ENCODE measurements around the gene HBD. TPM values are rescaled to one million over a fixed set of nuclear protein-coding genes. Genes with fewer than 3 reads are reported as not detected.
"Not testable (repeated sequence)": the region's sequence is repeated elsewhere in the genome, so short reads cannot be mapped to it uniquely, and the experiment has no call there.

Gene HBD
- total RNA-seq, 1 donor from 2014 or later: not detected

DNA sequence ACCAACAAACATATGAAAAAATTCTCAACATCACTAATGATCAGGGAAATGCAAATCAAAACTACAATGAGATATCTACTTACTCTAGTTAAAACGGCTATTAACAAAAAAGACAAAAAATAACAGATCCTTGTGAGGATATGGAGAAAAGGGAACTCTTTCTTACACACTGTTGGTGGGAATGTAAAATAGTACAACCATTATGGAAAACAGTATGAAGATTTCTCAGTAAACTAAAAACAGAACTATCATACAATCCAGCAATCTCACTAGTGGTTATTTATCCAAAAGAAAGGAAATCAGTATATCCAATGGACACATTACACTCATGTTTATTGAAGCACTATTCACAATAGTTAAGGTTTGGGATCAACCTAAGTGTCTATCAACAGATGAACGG lies 31.5 kb upstream of the HBD start:
- no peaks in the 10 kb centered on the region for H3K4me1 Mint-ChIP-seq (ENCODE audit: low read depth, unreplicated experiment)
- H3K4me2 ChIP-seq (ENCODE audit: low read length): no peak overlapping the region
- H3K4me3 Mint-ChIP-seq (ENCODE audit: unreplicated experiment): no peak overlapping the region
- no peaks in the 10 kb centered on the region for H3K36me3 Mint-ChIP-seq (ENCODE audit: low read depth, unreplicated experiment)
- FAIRE-seq (no peak), DNase-seq (ENCODE audit: low read depth) (no peak)
- H3K79me2 ChIP-seq (ENCODE audit: insufficient read depth, low read length): no peaks in the 10 kb centered on the region
- H2AFZ ChIP-seq (ENCODE audit: low read depth, low read length): no peak overlapping the region
- no peaks in the 10 kb centered on the region for H4K20me1 ChIP-seq (ENCODE audit: insufficient read depth, low read length)
- no peaks in the 10 kb centered on the region for H3K36me3 ChIP-seq (ENCODE audit: insufficient read depth, low read length)
- H3K9me3 ChIP-seq (ENCODE audit: insufficient read depth, low read depth, low read length): no peaks in the 10 kb centered on the region
- peaks cover 3% of the 10 kb centered on the region for H3K27me3 ChIP-seq (ENCODE audit: insufficient read depth, low read length)
- no peak overlapping the region for H3K27ac Mint-ChIP-seq (ENCODE audit: unreplicated experiment)
- no peaks in the 10 kb centered on the region for H3K4me1 ChIP-seq (ENCODE audit: insufficient read depth, low read length)
- H3K27me3 Mint-ChIP-seq (ENCODE audit: low read depth, unreplicated experiment): no peaks in the 10 kb centered on the region
- TF ChIP-seq, protein P1, sequence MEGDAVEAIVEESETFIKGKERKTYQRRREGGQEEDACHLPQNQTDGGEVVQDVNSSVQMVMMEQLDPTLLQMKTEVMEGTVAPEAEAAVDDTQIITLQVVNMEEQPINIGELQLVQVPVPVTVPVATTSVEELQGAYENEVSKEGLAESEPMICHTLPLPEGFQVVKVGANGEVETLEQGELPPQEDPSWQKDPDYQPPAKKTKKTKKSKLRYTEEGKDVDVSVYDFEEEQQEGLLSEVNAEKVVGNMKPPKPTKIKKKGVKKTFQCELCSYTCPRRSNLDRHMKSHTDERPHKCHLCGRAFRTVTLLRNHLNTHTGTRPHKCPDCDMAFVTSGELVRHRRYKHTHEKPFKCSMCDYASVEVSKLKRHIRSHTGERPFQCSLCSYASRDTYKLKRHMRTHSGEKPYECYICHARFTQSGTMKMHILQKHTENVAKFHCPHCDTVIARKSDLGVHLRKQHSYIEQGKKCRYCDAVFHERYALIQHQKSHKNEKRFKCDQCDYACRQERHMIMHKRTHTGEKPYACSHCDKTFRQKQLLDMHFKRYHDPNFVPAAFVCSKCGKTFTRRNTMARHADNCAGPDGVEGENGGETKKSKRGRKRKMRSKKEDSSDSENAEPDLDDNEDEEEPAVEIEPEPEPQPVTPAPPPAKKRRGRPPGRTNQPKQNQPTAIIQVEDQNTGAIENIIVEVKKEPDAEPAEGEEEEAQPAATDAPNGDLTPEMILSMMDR (IDR thresholded peaks at IDR 0.05; ENCODE audit: insufficient read depth, low read depth, low read length): no peak
- no peak for TF ChIP-seq EZH2 (IDR thresholded peaks at IDR 0.05; ENCODE audit: insufficient read depth, low read length)
- H3K9me3 Mint-ChIP-seq (ENCODE audit: unreplicated experiment): peaks cover 2% of the 10 kb centered on the region
- no peak overlapping the region for H3K27ac ChIP-seq (ENCODE audit: low read depth, low read length)
- no peak overlapping the region for H3K9ac ChIP-seq (ENCODE audit: low read length)
- no peak overlapping the region for H3K4me3 ChIP-seq (ENCODE audit: insufficient read depth, low read depth, low read length)

DNA sequence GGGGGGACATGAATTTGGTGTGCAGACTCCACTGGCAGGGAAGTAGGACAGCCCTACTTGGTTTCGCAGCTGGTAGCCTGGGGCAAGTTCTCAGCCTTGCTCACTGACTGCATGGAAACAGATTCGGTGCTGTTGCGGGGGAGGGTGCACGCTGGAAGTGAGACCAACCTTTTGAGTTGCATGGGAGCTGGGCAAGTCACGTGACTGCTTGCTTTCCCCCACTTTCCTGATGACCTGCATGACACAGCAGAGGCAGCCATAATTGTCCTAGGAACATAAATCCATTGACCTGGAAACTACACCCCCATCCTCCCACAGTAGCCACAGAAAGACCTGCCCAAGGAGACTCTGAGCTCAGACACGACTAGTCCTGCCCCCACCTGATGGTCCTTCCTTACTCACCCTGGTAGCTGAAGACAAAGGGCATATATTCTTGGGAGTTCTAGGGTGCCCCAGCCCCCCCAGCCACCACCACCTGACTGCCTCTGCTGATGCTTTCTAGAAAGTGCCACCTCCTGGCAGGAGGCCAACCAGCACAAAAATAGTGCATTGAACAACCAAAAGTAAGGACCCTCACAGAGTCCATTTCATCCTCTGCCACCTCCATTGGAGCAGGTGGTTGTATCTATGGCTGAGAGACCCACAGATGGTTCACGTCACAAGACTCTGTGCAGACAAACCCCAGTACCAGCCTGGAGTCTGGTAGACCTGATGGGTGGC lies 24.4 kb upstream of the HBD start:
- H4K20me1 ChIP-seq (ENCODE audit: insufficient read depth, low read length): no peaks in the 10 kb centered on the region
- H3K27ac ChIP-seq (ENCODE audit: low read depth, low read length): no peak overlapping the region
- H3K4me3 Mint-ChIP-seq (ENCODE audit: unreplicated experiment): no peak overlapping the region
- no peak overlapping the region for H3K9ac ChIP-seq (ENCODE audit: low read length)
- FAIRE-seq: no peak
- no peak overlapping the region for H3K4me2 ChIP-seq (ENCODE audit: low read length)
- no peaks in the 10 kb centered on the region for H3K27me3 ChIP-seq (ENCODE audit: insufficient read depth, low read length)
- no peak overlapping the region for H2AFZ ChIP-seq (ENCODE audit: low read depth, low read length)
- no peaks in the 10 kb centered on the region for H3K79me2 ChIP-seq (ENCODE audit: insufficient read depth, low read length)
- DNase-seq (ENCODE audit: low read depth): no peak
- H3K4me3 ChIP-seq (ENCODE audit: insufficient read depth, low read depth, low read length): no peak overlapping the region
- no peak for TF ChIP-seq EZH2 (IDR thresholded peaks at IDR 0.05; ENCODE audit: insufficient read depth, low read length)
- TF ChIP-seq, protein P1 (IDR thresholded peaks at IDR 0.05; ENCODE audit: insufficient read depth, low read depth, low read length): no peak
- H3K36me3 Mint-ChIP-seq (ENCODE audit: low read depth, unreplicated experiment): peaks cover 4% of the 10 kb centered on the region
- no peaks in the 10 kb centered on the region for H3K9me3 ChIP-seq (ENCODE audit: insufficient read depth, low read depth, low read length)
- H3K36me3 ChIP-seq (ENCODE audit: insufficient read depth, low read length): no peaks in the 10 kb centered on the region
- no peaks in the 10 kb centered on the region for H3K4me1 ChIP-seq (ENCODE audit: insufficient read depth, low read length)
- no peaks in the 10 kb centered on the region for H3K4me1 Mint-ChIP-seq (ENCODE audit: low read depth, unreplicated experiment)
- H3K27me3 Mint-ChIP-seq (ENCODE audit: low read depth, unreplicated experiment): no peaks in the 10 kb centered on the region
- H3K27ac Mint-ChIP-seq (ENCODE audit: unreplicated experiment): no peak overlapping the region
- peaks cover 7% of the 10 kb centered on the region for H3K9me3 Mint-ChIP-seq (ENCODE audit: unreplicated experiment)

GRCh38 chr11:5257296-5257695 lies 23.0 kb upstream of the HBD start:
- Histone ChIP-seq H3K9me3 (ENCODE audit: insufficient read depth, low read depth, low read length) (no peaks in the 10 kb centered on the region), H3K79me2 (ENCODE audit: insufficient read depth, low read length) (no peaks in the 10 kb centered on the region), H3K4me3 (ENCODE audit: insufficient read depth, low read depth, low read length) (no peak overlapping the region), H3K36me3 (ENCODE audit: insufficient read depth, low read length) (no peaks in the 10 kb centered on the region), H3K27me3 (ENCODE audit: insufficient read depth, low read length) (no peaks in the 10 kb centered on the region), H3K27ac (ENCODE audit: low read depth, low read length) (no peak overlapping the region), H3K4me1 (ENCODE audit: insufficient read depth, low read length) (no peaks in the 10 kb centered on the region), H2AFZ (ENCODE audit: low read depth, low read length) (no peak overlapping the region), H3K4me2 (ENCODE audit: low read length) (no peak overlapping the region), H4K20me1 (ENCODE audit: insufficient read depth, low read length) (no peaks in the 10 kb centered on the region), H3K9ac (ENCODE audit: low read length) (no peak overlapping the region)
- H3K27ac Mint-ChIP-seq (ENCODE audit: unreplicated experiment): no peak overlapping the region
- TF ChIP-seq EZH2 (IDR thresholded peaks at IDR 0.05; ENCODE audit: insufficient read depth, low read length): no peak
- TF ChIP-seq, protein P1 (IDR thresholded peaks at IDR 0.05; ENCODE audit: insufficient read depth, low read depth, low read length): no peak
- H3K9me3 Mint-ChIP-seq (ENCODE audit: unreplicated experiment): peaks cover 5% of the 10 kb centered on the region
- no peak overlapping the region for H3K4me3 Mint-ChIP-seq (ENCODE audit: unreplicated experiment)
- FAIRE-seq (no peak), DNase-seq (ENCODE audit: low read depth) (no peak)
- H3K27me3 Mint-ChIP-seq (ENCODE audit: low read depth, unreplicated experiment): peaks cover 4% of the 10 kb centered on the region
- H3K36me3 Mint-ChIP-seq (ENCODE audit: low read depth, unreplicated experiment): peaks cover 4% of the 10 kb centered on the region
- H3K4me1 Mint-ChIP-seq (ENCODE audit: low read depth, unreplicated experiment): no peaks in the 10 kb centered on the region

DNA sequence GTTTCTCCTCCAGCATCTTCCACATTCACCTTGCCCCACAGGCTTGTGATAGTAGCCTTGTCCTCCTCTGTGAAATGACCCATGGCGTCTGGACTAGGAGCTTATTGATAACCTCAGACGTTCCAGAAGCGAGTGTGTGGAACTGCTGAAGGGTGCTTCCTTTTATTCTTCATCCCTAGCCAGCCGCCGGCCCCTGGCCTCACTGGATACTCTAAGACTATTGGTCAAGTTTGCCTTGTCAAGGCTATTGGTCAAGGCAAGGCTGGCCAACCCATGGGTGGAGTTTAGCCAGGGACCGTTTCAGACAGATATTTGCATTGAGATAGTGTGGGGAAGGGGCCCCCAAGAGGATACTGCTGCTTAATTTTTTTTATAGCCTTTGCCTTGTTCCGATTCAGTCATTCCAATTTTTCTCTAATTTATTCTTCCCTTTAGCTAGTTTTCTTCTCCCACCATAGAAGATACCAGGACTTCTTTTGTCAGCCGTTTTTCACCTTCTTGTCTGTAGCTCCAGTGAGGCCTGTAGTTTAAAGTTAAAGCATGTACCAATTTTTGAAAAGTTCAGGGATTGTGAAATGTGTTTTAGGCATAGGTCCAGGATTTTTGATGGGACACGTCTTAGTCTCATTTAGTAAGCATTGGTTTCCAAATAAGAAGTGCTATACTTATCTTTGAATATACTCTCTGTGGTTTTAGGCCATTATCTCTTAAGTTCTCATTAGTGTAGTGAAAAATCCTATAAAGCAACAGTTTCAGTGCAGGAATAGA lies 20.5 kb upstream of the HBD start, which contains the start of gene HBG2:
HBG2 (minus strand) TSS at position 136 of the 768 bp plus-strand sequence; CDS start at position 83, 53 bp downstream.
- H3K27ac Mint-ChIP-seq (ENCODE audit: unreplicated experiment); H3K4me1 ChIP-seq (ENCODE audit: insufficient read depth, low read length); H3K9me3 ChIP-seq (ENCODE audit: insufficient read depth, low read depth, low read length); H3K4me2 ChIP-seq (ENCODE audit: low read length); H3K4me3 Mint-ChIP-seq (ENCODE audit: unreplicated experiment); H3K4me1 Mint-ChIP-seq (ENCODE audit: low read depth, unreplicated experiment); H4K20me1 ChIP-seq (ENCODE audit: insufficient read depth, low read length); FAIRE-seq; H3K27me3 Mint-ChIP-seq (ENCODE audit: low read depth, unreplicated experiment); H3K79me2 ChIP-seq (ENCODE audit: insufficient read depth, low read length); H3K9me3 Mint-ChIP-seq (ENCODE audit: unreplicated experiment); H3K9ac ChIP-seq (ENCODE audit: low read length); H2AFZ ChIP-seq (ENCODE audit: low read depth, low read length); H3K36me3 ChIP-seq (ENCODE audit: insufficient read depth, low read length); H3K27ac ChIP-seq (ENCODE audit: low read depth, low read length); DNase-seq (ENCODE audit: low read depth); H3K27me3 ChIP-seq (ENCODE audit: insufficient read depth, low read length); H3K36me3 Mint-ChIP-seq (ENCODE audit: low read depth, unreplicated experiment); H3K4me3 ChIP-seq (ENCODE audit: insufficient read depth, low read depth, low read length): not testable (repeated sequence)
